ENCODE data around the gene ZFTA.
"Not testable (repeated sequence)": the region's sequence is repeated elsewhere in the genome, so short reads cannot be mapped to it uniquely, and the experiment has no call there.

ZFTA gene

GRCh38 chr11:63768237-63769041, at the start of gene ZFTA:
ZFTA (minus strand) TSS chr11:63768775; CDS start chr11:63768622, 153 bp downstream.
- DNase-seq = no peak

DNA sequence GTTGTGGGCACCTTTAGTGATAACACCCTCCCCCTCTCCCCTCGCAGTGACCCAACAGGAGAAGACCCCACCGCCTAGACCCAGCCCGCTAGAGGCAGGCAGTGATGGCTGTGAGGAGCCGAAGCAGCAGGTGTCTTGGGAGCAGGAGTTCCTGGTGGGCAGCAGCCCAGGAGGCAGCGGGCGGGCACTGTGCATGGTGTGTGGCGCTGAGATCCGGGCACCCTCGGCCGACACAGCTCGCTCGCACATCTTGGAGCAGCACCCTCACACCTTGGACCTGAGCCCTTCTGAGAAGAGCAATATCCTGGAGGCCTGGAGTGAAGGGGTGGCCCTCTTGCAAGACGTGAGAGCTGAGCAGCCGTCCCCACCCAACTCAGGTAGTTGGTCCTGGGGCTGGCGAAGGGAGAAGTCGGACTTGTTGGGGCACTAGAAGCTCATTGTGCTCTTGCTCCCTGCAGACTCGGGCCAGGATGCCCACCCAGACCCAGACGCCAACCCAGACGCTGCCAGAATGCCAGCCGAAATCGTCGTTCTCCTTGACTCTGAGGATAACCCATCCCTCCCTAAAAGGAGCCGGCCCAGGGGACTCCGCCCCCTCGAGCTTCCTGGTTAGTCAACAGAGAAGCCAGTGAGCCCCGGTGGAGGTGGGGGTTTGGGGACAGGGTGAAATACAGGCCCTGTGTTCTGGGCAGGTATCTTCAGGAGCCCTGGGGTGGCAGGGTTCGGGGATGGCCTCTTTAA, 49.4 kb upstream of the ZFTA start:
- DNase-seq = no peak

DNA sequence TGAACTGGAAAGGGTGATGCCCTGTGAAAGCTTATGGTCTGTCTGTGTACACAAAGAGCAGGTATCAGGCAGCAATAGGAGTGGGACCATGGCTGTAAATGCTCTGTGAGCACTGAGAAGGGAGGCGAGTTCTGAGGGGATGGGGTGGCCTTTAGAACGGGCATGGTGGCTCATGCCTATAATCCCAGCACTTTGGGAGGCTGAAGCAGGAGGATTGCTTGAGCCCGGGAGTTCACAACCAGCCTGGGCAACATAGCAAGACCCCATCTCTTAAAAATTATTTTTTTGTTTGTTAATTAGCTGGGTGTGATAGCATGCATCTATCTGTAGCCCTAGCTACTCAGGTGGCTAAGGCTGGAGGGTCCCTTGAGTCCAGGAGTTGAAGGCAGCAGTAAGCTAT, 48.2 kb upstream of the ZFTA start:
- DNase-seq = no peak

- DNase-seq = no peak
Measured at GRCh38 chr11:63816166-63816565, 47.6 kb upstream of the ZFTA start.

DNA sequence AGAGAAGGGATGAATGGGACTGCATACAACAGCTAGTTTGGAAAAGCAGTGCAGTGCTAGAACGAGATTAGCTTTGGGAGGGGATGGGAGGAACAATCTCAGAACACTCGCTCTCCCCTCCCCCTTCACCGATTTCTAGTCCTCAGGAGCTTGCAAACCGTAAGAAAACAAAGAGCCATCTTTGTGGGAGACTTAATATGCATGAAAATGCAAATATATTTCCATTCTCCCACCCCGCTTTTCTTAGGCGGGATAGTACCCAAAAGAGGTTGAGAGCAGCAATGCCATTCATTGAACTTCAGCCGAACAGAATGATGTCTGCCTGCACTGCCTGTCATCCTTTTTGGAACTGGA, 45.8 kb upstream of the ZFTA start:
- DNase-seq = no peak

GRCh38 chr11:63813563-63814382, 45.2 kb upstream of the ZFTA start:
- DNase-seq = no peak

DNA sequence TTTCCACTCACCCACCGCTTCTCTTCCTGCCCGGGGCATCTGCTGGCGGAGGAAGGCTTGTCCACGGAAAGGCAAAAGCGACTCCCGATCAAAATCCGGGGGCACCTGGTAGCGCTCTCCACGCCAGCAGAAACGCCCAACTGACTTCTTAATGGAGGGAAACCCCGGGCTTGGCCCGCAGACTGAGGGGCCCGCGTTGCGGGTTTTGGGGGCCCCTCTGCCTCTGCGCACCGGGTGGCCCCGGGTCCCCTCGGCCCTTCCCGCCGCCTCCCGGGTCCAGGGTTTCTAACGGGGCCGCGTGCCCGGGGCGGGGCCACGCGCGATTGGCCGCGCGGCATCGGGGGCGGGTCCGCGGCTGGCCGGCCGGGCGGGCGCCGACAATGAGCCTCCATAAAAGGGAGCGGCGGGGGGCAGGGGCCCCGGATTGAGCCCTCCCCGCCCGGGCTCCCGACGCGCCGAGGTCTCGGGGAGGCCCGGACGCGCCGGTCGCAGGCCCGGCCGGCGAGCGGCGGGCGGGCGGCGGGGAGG, 44.5 kb upstream of the ZFTA start, which contains the start of gene SPINDOC:
TSS of gene SPINDOC (plus strand) at position 422 of the 528 bp plus-strand sequence. CDS start 231 bp downstream, outside the sequence.
- DNase-seq = no peak

GRCh38 chr11:63811522-63811921, 42.9 kb upstream of the ZFTA start:
- no peak for DNase-seq

GRCh38 chr11:63810383-63810782, 41.8 kb upstream of the ZFTA start:
- not testable (repeated sequence) for DNase-seq

GRCh38 chr11:63805844-63806415, 37.4 kb upstream of the ZFTA start:
- DNase-seq = no peak

GRCh38 chr11:63804259-63804658, 35.7 kb upstream of the ZFTA start:
- no peak for DNase-seq

GRCh38 chr11:63802637-63803414, 34.3 kb upstream of the ZFTA start:
- no peak for DNase-seq

- DNase-seq = no peak
Measured at GRCh38 chr11:63800921-63801320, 32.3 kb upstream of the ZFTA start.

- no peak for DNase-seq
Measured at GRCh38 chr11:63795066-63795465, 26.5 kb upstream of the ZFTA start.

DNA sequence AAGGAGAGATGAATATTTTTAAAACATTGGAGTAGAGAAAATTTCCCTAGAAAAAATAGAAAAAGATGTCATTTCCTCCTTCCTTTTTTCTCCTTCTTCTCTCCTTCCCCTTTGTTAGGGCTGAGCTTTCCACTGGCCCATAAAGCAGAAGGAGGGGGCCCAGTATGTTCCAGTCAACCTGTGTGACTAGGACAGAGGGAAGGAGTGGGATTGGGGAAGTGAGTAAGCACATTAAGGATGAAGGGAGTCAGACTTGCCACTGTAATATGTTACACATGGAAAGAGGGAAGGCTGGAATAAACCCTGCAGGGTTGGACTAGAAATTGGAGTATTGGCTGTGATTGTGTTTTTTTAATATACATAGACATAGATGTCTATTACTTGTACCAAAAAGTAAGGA, 24.6 kb upstream of the ZFTA start:
- no peak for DNase-seq

DNA sequence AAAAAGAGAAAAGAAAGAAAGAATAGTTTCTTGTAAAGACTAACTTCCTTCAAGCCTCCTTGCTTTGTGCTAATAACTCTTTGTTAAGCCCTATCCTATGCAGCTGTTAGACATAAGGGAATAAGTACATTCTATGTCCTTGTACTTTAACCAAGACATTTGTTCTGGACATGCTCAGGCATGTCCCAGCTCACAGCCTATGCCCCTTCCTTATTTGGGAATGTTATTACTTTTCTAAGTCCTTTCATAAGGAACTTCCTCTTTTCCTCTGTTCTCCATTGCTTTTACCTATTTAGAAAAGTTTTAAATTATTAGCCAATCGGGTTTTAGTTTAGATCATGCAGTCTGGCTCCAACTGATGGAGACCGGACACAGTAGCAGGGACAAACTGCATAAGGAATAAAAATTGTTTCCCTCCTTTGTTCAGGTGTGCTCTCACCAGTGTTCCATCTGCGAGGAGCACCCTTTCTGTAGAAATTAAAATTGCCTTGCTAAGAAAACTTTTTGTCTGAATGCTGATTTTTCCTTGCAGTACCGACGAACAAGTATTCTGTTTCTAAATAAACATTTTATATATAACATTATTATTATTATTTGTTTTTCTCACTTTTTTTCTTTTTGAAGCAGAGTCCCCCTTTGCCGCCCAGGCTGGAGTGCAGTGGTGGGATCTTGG, 23.1 kb upstream of the ZFTA start:
- DNase-seq = no peak

DNA sequence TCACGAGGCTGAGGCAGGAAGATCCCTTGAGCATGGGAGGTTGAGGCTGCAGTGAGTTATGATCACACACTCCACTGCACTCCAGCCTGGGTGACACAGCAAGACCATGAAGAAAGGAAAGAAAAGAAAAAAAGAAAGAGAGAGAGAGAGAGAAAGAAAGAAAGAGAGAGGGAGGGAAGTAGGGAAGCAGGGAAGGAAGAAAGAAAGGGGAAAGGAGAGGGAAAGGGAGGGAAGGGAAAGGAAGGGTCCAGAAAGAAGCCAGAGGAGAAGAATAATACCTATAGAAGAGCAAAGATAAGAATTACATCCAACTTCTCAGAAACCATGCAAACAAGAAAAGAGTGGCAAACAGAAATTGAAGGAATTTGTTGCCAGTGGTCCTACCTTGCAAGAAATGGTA, 17.2 kb upstream of the ZFTA start:
- DNase-seq = no peak

DNA sequence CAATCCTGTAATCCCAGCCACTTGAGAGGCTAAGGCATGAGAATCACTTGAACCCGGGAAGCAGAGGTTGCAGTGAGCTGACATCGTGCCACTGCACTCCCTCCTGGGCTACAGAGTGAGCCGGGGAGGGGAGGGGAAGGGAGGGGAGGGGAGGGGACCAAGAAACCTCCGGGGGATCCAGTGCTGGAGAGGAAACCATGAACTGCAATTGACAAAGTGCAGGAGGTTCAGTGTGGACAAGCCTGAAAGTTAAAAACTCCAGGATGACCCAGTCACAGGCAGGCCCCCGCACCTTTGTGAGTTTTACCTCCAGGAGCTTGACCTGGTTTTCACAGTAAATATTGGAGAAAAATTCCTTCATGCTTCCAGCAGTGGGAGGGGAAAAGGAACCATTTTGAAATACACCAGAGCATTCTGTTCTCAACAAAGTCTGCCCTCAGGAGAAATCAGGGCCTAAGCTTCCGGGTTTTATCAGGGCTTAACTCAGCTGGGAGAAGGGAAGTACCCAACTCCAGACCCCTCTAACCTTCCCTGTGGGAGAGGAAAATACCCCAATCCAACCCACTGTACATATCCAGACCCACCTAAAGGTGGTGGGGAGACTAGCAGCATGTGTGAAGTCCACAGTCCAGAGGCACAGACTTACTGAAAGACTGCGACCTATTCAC, 15.5 kb upstream of the ZFTA start:
- no peak for DNase-seq

GRCh38 chr11:63782749-63783148, 14.2 kb upstream of the ZFTA start:
- DNase-seq = no peak

DNA sequence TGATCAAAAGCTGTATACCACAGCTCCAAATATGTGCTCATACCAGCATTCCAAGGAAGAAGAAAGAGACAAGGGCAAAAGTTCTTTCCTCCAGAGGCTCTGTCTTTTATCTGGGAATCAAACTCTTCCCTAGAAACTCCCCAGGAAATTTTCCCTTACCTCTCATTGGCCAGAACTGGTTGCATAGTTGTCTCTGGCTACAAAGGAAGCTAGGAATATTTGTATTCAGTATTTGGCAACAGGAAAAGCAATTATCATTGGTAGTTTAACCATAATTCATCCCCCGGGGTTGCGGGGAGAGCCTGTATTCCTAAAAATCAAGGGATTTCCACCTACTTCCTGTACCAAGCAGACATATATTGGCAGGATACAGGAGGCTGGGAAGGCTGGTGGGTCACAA, 10.5 kb upstream of the ZFTA start:
- DNase-seq = no peak

DNA sequence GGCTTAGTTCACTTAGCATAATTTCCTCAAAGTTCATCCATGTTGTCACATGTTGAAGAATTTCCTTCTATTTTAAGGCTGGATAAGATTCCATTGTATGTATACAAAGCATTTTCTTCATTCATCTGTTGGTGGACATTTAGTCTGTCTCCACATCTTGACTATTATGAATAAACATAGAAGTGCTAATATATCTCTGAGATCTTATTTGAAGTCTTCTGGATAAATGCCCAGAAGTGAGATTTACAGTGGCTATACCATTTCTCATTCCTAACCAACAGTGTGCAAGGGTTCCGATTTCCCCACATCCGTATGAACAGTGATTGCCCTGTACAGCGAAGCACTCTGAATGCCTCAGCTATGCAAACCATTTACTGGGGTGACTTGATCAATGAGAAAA, 6.6 kb upstream of the ZFTA start:
- no peak for DNase-seq

Measured in NCI-H1694 (cell line).